Neural progenitor cell (in vitro differentiated cells): ENCODE data around the gene EHD4. TPM values are rescaled to one million over a fixed set of nuclear protein-coding genes. Genes with fewer than 3 reads are reported as not detected.

Source experiments
- DNase-seq: peaks from one replicate; pipeline ENCODE4 v3.0.0-alpha.2; 2016; ENCODE audit warnings: low spot score
- H2AFZ ChIP-seq: fragments of 200-600 bp; sonication (generic); replicated peaks from 2 replicates; pipeline ENCODE4 v1.6.1; 2016; ENCODE audit warnings: antibody characterized with exemption
- H3F3A ChIP-seq: fragments of 200-600 bp; sonication (generic); 2 replicates; pipeline ENCODE4 v1.6.1; 2016; ENCODE audit warnings: antibody characterized with exemption, low read depth
- H3K27ac ChIP-seq: fragments of 200-600 bp; sonication (generic); 2 replicates; pipeline ENCODE4 v1.5.1; 2016; ENCODE audit warnings: mild to moderate bottlenecking
- H3K27me3 ChIP-seq: fragments of 200-600 bp; sonication (generic); 2 replicates; pipeline ENCODE4 v1.6.1; 2016; ENCODE audit warnings: mild to moderate bottlenecking, moderate library complexity
- H3K36me3 ChIP-seq: fragments of 200-600 bp; sonication (generic); 2 replicates; pipeline ENCODE4 v1.5.1; 2016
- H3K4me1 ChIP-seq: fragments of 200-600 bp; sonication (generic); 2 replicates; pipeline ENCODE4 v1.6.1; 2016; ENCODE audit warnings: mixed run types
- H3K4me2 ChIP-seq: fragments of 200-600 bp; sonication (generic); 2 replicates; pipeline ENCODE4 v1.6.1; 2016
- H3K4me3 ChIP-seq: fragments of 200-600 bp; sonication (generic); 2 replicates; pipeline ENCODE4 v1.5.1; 2016
- H3K79me2 ChIP-seq: fragments of 200-600 bp; sonication (generic); 2 replicates; pipeline ENCODE4 v1.6.1; 2016; ENCODE audit warnings: low read depth
- H3K9ac ChIP-seq: fragments of 200-600 bp; sonication (generic); 2 replicates; pipeline ENCODE4 v1.6.1; 2016
- H3K9me3 ChIP-seq: fragments of 200-600 bp; sonication (generic); 2 replicates; pipeline ENCODE4 v1.5.1; 2016; ENCODE audit warnings: low read depth
- H4K20me1 ChIP-seq: fragments of 200-600 bp; sonication (generic); 2 replicates; pipeline ENCODE4 v1.6.1; 2016; ENCODE audit warnings: low read depth
- H3K27ac Mint-ChIP-seq: 3 replicates; pipeline ENCODE4 v1.8.0; 2021; ENCODE audit warnings: mixed read lengths
- H3K27me3 Mint-ChIP-seq: 2 replicates; pipeline ENCODE4 v1.8.0; 2022; ENCODE audit warnings: low read depth, mild to moderate bottlenecking, inconsistent platforms, moderate library complexity, mixed read lengths; ENCODE audit not compliant: insufficient read depth
- H3K36me3 Mint-ChIP-seq: 3 replicates; pipeline ENCODE4 v1.8.0; 2021; ENCODE audit warnings: mixed read lengths
- H3K4me1 Mint-ChIP-seq: 3 replicates; pipeline ENCODE4 v1.8.0; 2021; ENCODE audit warnings: mixed read lengths
- H3K4me3 Mint-ChIP-seq: 3 replicates; pipeline ENCODE4 v1.8.0; 2021; ENCODE audit warnings: mild to moderate bottlenecking, moderate library complexity, mixed read lengths
- H3K9me3 Mint-ChIP-seq: 3 replicates; pipeline ENCODE4 v1.8.0; 2020; ENCODE audit warnings: mixed read lengths
- CTCF ChIP-seq: fragments of 200-600 bp; sonication (generic); IDR thresholded peaks from 2 replicates; pipeline ENCODE4 v1.5.1; 2017; ENCODE audit warnings: antibody characterized with exemption, mild to moderate bottlenecking
- EZH2 ChIP-seq: fragments of 200-600 bp; sonication (generic); IDR thresholded peaks from 2 replicates; pipeline ENCODE4 v1.6.1; 2017; ENCODE audit warnings: antibody characterized with exemption, mild to moderate bottlenecking, moderate library complexity
- EZH2phosphoT487 ChIP-seq: fragments of 200-600 bp; sonication (generic); IDR thresholded peaks from 2 replicates; pipeline ENCODE4 v1.6.1; 2017; ENCODE audit warnings: antibody characterized with exemption
- total RNA-seq: library from RNA; depleted of rRNA; stranded (reverse); fragments of >200 nt; gene quantifications from 2 replicates; pipeline ENCODE4 v1.2.3, GENCODE V29; 2015; ENCODE audit warnings: low replicate concordance

EHD4 gene
- total RNA-seq, 1 donor from 2014 or later, result 6.9 TPM

DNA sequence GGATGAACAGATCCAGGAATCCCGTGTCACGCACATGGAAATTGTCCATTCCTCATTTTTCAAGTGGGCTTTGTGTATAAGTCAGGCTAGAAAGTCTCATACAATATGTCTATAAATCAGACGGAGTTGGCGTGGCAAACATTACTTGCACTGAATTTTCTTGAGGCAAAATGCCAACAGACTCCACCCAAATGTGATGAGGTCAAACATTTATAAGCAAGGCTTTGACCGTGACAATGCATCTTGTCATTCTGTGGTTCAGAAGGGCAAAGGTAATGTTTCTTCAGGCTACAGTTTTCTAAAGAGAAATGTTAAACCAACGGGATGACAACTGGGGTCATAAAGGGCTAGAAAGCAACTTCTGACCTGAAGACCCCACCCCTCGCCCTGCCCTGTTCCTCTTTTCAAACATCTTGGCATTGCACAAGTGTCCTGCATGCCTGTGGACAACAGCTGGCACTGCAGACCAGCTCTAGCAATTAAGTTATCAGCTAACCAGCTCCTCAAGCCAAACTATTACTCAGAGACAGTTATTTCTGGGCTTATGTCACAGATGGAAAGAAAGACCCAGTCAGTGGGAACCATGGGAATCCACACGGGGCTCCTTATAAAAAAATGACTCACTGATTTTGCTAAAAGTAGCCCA lies 42.0 kb downstream of the EHD4 start:
- Histone ChIP-seq H3K9ac (no peak overlapping the region), H3F3A (peaks cover 3% of the 10 kb centered on the region), H3K4me2 (no peak overlapping the region), H3K9me3 (no peaks in the 10 kb centered on the region), H2AFZ (no peak overlapping the region), H3K27ac (no peak overlapping the region), H3K4me3 (no peak overlapping the region), H4K20me1 (no peaks in the 10 kb centered on the region), H3K36me3 (no peaks in the 10 kb centered on the region), H3K4me1 (peaks cover 21% of the 10 kb centered on the region), H3K79me2 (no peaks in the 10 kb centered on the region), H3K27me3 (no peaks in the 10 kb centered on the region)
- H3K27ac Mint-ChIP-seq, result no peak overlapping the region
- TF ChIP-seq EZH2 (no peak), EZH2phosphoT487 (no peak), CTCF (no peak)
- H3K9me3 Mint-ChIP-seq, result no peaks in the 10 kb centered on the region
- H3K4me3 Mint-ChIP-seq, result no peak overlapping the region
- H3K27me3 Mint-ChIP-seq, result peaks cover 5% of the 10 kb centered on the region
- DNase-seq, result no peak
- no peaks in the 10 kb centered on the region for H3K36me3 Mint-ChIP-seq
- peaks cover 22% of the 10 kb centered on the region for H3K4me1 Mint-ChIP-seq

- Histone ChIP-seq H3K79me2 (no peaks in the 10 kb centered on the region), H3K4me1 (peaks cover 18% of the 10 kb centered on the region), H3K36me3 (no peaks in the 10 kb centered on the region), H3K4me3 (no peak overlapping the region), H4K20me1 (no peaks in the 10 kb centered on the region), H2AFZ (no peak overlapping the region), H3K9me3 (no peaks in the 10 kb centered on the region), H3K9ac (no peak overlapping the region), H3K27me3 (no peaks in the 10 kb centered on the region), H3K27ac (no peak overlapping the region), H3K4me2 (no peak overlapping the region), H3F3A (peaks cover 3% of the 10 kb centered on the region)
- Mint-ChIP-seq H3K9me3 (no peaks in the 10 kb centered on the region), H3K4me1 (peaks cover 18% of the 10 kb centered on the region), H3K27me3 (peaks cover 3% of the 10 kb centered on the region), H3K4me3 (no peak overlapping the region), H3K36me3 (no peaks in the 10 kb centered on the region), H3K27ac (no peak overlapping the region)
- peak; percentile 30 for DNase-seq
- TF ChIP-seq EZH2phosphoT487, result no peak
- TF ChIP-seq EZH2, result no peak
- no peak for TF ChIP-seq CTCF
Measured at GRCh38 chr15:41928637-41929620, 43.4 kb downstream of the EHD4 start.

DNA sequence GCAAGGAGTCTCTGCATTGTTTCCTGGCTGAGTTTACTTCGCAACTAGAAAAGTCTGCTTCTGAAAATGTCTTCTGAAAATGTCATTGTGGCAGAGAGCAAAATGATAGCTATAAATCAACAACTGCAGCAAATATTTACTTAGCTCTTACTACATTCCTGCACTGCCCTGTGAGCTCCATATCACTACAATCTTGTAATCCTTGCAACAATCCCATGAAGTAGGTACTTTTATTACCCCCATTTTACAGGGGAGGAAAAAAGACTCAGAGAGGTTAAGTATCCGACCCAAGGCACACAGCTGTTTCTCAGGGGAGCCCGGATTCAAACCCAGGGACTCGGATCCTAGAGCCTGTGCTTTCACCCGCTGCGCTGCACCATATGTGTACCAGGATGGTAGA lies 44.3 kb downstream of the EHD4 start:
- Histone ChIP-seq H3K4me1 (peaks cover 11% of the 10 kb centered on the region), H4K20me1 (no peaks in the 10 kb centered on the region), H3K36me3 (no peaks in the 10 kb centered on the region), H3K79me2 (no peaks in the 10 kb centered on the region), H3K9me3 (no peaks in the 10 kb centered on the region), H3F3A (peaks cover 3% of the 10 kb centered on the region), H3K4me2 (no peak overlapping the region), H2AFZ (no peak overlapping the region), H3K27me3 (no peaks in the 10 kb centered on the region), H3K4me3 (no peak overlapping the region), H3K9ac (no peak overlapping the region), H3K27ac (no peak overlapping the region)
- DNase-seq, result no peak
- H3K9me3 Mint-ChIP-seq, result no peaks in the 10 kb centered on the region
- no peaks in the 10 kb centered on the region for H3K36me3 Mint-ChIP-seq
- TF ChIP-seq EZH2phosphoT487 (no peak), EZH2 (no peak)
- peaks cover 14% of the 10 kb centered on the region for H3K4me1 Mint-ChIP-seq
- H3K27me3 Mint-ChIP-seq, result peaks cover 3% of the 10 kb centered on the region
- no peak overlapping the region for H3K4me3 Mint-ChIP-seq
- H3K27ac Mint-ChIP-seq, result no peak overlapping the region
